ENCODE measurements around the gene CGAS.
"Not testable (repeated sequence)": the region's sequence is repeated elsewhere in the genome, so short reads cannot be mapped to it uniquely, and the experiment has no call there.

Gene CGAS

GRCh38 chr6:73451223-73452106 lies 632 bp downstream of the CGAS start:
- Histone ChIP-seq H3K36me3 (replicated peaks) (no peaks in the 10 kb centered on the region), H3K4me3 (peak overlapping the region; percentile 32), H3K4me1 (peaks cover 12% of the 10 kb centered on the region), H3K27me3 (ENCODE audit: low read depth) (no peaks in the 10 kb centered on the region; the same call in 1 of the 2 replicates), H3K9me3 (0 out of 2 replicates have a peak, but pooled peaks cover 2% of the 10 kb centered on the region)
- DNase-seq (ENCODE audit: low spot score in 2 of 2): peak; percentile 47 to 57
- in situ Hi-C loops (cut with MboI; ENCODE audit: low sequenced_read_pairs): no loop called here

GRCh38 chr6:73443555-73443954 lies 8.5 kb downstream of the CGAS start:
- Histone ChIP-seq H3K4me3 (no peak overlapping the region), H3K9me3 (no peaks in the 10 kb centered on the region), H3K27me3 (ENCODE audit: low read depth) (no peaks in the 10 kb centered on the region), H3K36me3 (replicated peaks) (peaks cover 3% of the 10 kb centered on the region; the same call in 1 of the 2 replicates), H3K4me1 (no peaks in the 10 kb centered on the region)
- DNase-seq (ENCODE audit: low spot score in 2 of 2): no peak
- in situ Hi-C loops (cut with MboI; ENCODE audit: low sequenced_read_pairs): no loop called here

GRCh38 chr6:73435236-73435635 lies 16.9 kb downstream of the CGAS start:
- H3K27me3 ChIP-seq (ENCODE audit: low read depth): no peaks in the 10 kb centered on the region
- DNase-seq (ENCODE audit: low spot score in 2 of 2): no peak
- no peaks in the 10 kb centered on the region for H3K9me3 ChIP-seq
- no peak overlapping the region for H3K4me3 ChIP-seq
- H3K4me1 ChIP-seq: no peaks in the 10 kb centered on the region
- in situ Hi-C loops (cut with MboI; ENCODE audit: low sequenced_read_pairs): no loop called here
- H3K36me3 ChIP-seq (replicated peaks): peaks cover 10% of the 10 kb centered on the region

GRCh38 chr6:73421534-73421933 lies 30.6 kb downstream of the CGAS start:
- Histone ChIP-seq H3K36me3 (replicated peaks) (peaks cover 3% of the 10 kb centered on the region; the same call in 1 of the 2 replicates), H3K27me3 (ENCODE audit: low read depth) (no peaks in the 10 kb centered on the region), H3K9me3 (no peaks in the 10 kb centered on the region), H3K4me3 (no peak overlapping the region), H3K4me1 (no peaks in the 10 kb centered on the region)
- in situ Hi-C loops (cut with MboI; ENCODE audit: low sequenced_read_pairs): no loop called here
- no peak for DNase-seq (ENCODE audit: low spot score in 2 of 2)

- H3K27me3 ChIP-seq (ENCODE audit: low read depth): no peaks in the 10 kb centered on the region
- no peak overlapping the region for H3K4me3 ChIP-seq
- no peaks in the 10 kb centered on the region; the same call in 1 of the 2 replicates for H3K36me3 ChIP-seq (replicated peaks)
- DNase-seq (ENCODE audit: low spot score in 2 of 2): no peak
- H3K9me3 ChIP-seq: no peaks in the 10 kb centered on the region
- no peaks in the 10 kb centered on the region for H3K4me1 ChIP-seq
- in situ Hi-C loops (cut with MboI; ENCODE audit: low sequenced_read_pairs): no loop called here
Observed at GRCh38 chr6:73418081-73418741, 33.9 kb downstream of the CGAS start.

GRCh38 chr6:73413102-73413501 lies 39.0 kb downstream of the CGAS start:
- no peaks in the 10 kb centered on the region for H3K36me3 ChIP-seq (replicated peaks)
- no peaks in the 10 kb centered on the region for H3K4me1 ChIP-seq
- in situ Hi-C loops (cut with MboI; ENCODE audit: low sequenced_read_pairs): no loop called here
- no peak overlapping the region for H3K4me3 ChIP-seq
- H3K27me3 ChIP-seq (ENCODE audit: low read depth): no peaks in the 10 kb centered on the region
- DNase-seq (ENCODE audit: low spot score in 2 of 2): no peak
- H3K9me3 ChIP-seq: no peaks in the 10 kb centered on the region

GRCh38 chr6:73409395-73409794 lies 42.7 kb downstream of the CGAS start:
- Histone ChIP-seq H3K4me3 (no peak overlapping the region), H3K9me3 (no peaks in the 10 kb centered on the region), H3K36me3 (replicated peaks) (no peaks in the 10 kb centered on the region), H3K27me3 (ENCODE audit: low read depth) (peaks cover 3% of the 10 kb centered on the region; the same call in 1 of the 2 replicates), H3K4me1 (no peaks in the 10 kb centered on the region)
- DNase-seq (ENCODE audit: low spot score in 2 of 2): no peak
- in situ Hi-C loops (cut with MboI; ENCODE audit: low sequenced_read_pairs): no loop called here

GRCh38 chr6:73400656-73401055 lies 51.4 kb downstream of the CGAS start:
- Histone ChIP-seq H3K36me3 (replicated peaks) (no peaks in the 10 kb centered on the region), H3K9me3 (no peaks in the 10 kb centered on the region), H3K4me1 (no peaks in the 10 kb centered on the region), H3K27me3 (ENCODE audit: low read depth) (peaks cover 8% of the 10 kb centered on the region; the same call in 1 of the 2 replicates), H3K4me3 (no peak overlapping the region)
- DNase-seq (ENCODE audit: low spot score in 2 of 2): no peak
- in situ Hi-C loops (cut with MboI; ENCODE audit: low sequenced_read_pairs): no loop called here

- no peaks in the 10 kb centered on the region for H3K36me3 ChIP-seq (replicated peaks)
- H3K4me1 ChIP-seq: no peaks in the 10 kb centered on the region
- no peak overlapping the region for H3K4me3 ChIP-seq
- H3K9me3 ChIP-seq: no peaks in the 10 kb centered on the region
- no peak for DNase-seq (ENCODE audit: low spot score in 2 of 2)
- H3K27me3 ChIP-seq (ENCODE audit: low read depth): peaks cover 5% of the 10 kb centered on the region
- in situ Hi-C loops (cut with MboI; ENCODE audit: low sequenced_read_pairs): no loop called here
Observed at GRCh38 chr6:73395875-73396274, 56.2 kb downstream of the CGAS start.

- Histone ChIP-seq H3K9me3 (no peaks in the 10 kb centered on the region), H3K4me1 (no peaks in the 10 kb centered on the region), H3K4me3 (no peak within 1 kb of the TSS), H3K27me3 (ENCODE audit: low read depth) (peaks cover 5% of the 10 kb centered on the region), H3K36me3 (replicated peaks) (no peaks in the 10 kb centered on the region)
- in situ Hi-C loops (cut with MboI; ENCODE audit: low sequenced_read_pairs): no loop called here
- DNase-seq (ENCODE audit: low spot score in 2 of 2): no peak
Observed at GRCh38 chr6:73394577-73395354, 57.3 kb downstream of the CGAS start, which contains the start of gene DDX43. DDX43 (plus strand) TSS chr6:73394828; CDS start chr6:73394906, 78 bp downstream.

GRCh38 chr6:73393278-73393677 lies 58.8 kb downstream of the CGAS start:
- Histone ChIP-seq H3K4me3 (no peak overlapping the region), H3K27me3 (ENCODE audit: low read depth) (peaks cover 5% of the 10 kb centered on the region), H3K4me1 (peaks cover 7% of the 10 kb centered on the region), H3K36me3 (replicated peaks) (no peaks in the 10 kb centered on the region), H3K9me3 (no peaks in the 10 kb centered on the region)
- no peak for DNase-seq (ENCODE audit: low spot score in 2 of 2)
- in situ Hi-C loops (cut with MboI; ENCODE audit: low sequenced_read_pairs): no loop called here

GRCh38 chr6:73392188-73392587 lies 59.9 kb downstream of the CGAS start:
- H3K9me3 ChIP-seq; H3K27me3 ChIP-seq (ENCODE audit: low read depth); DNase-seq (ENCODE audit: low spot score in 2 of 2); H3K4me1 ChIP-seq; in situ Hi-C loops (cut with MboI; ENCODE audit: low sequenced_read_pairs); H3K36me3 ChIP-seq (replicated peaks); H3K4me3 ChIP-seq: not testable (repeated sequence)

- Histone ChIP-seq H3K9me3 (no peaks in the 10 kb centered on the region), H3K4me1 (peaks cover 7% of the 10 kb centered on the region), H3K4me3 (no peak overlapping the region), H3K27me3 (ENCODE audit: low read depth) (peaks cover 5% of the 10 kb centered on the region), H3K36me3 (replicated peaks) (no peaks in the 10 kb centered on the region)
- in situ Hi-C loops (cut with MboI; ENCODE audit: low sequenced_read_pairs): no loop called here
- no peak for DNase-seq (ENCODE audit: low spot score in 2 of 2)
Observed at GRCh38 chr6:73391675-73392074, 60.4 kb downstream of the CGAS start.
